Vagina (tissue), 2 donors: ENCODE measurements around the gene HDAC10. TPM values are rescaled to one million over a fixed set of nuclear protein-coding genes. Genes with fewer than 3 reads are reported as not detected.
A peak's percentile ranks its signal among the peaks of the same experiment; 100 is the strongest.

Experiments
- DNase-seq, 2 donors: peaks; one replicate each; pipeline ENCODE4 v3.0.0-alpha.2; 2017; ENCODE audit errors: extremely low spot score in 2 of 2
- H3K27ac ChIP-seq: fragments of 200-600 bp; sonication (generic); one replicate; pipeline ENCODE4 v1.5.1; 2019
- H3K27me3 ChIP-seq: fragments of 200-600 bp; sonication (generic); one replicate; pipeline ENCODE4 v1.5.1; 2019
- H3K36me3 ChIP-seq, 2 donors: fragments of 200-600 bp; sonication (generic); one replicate each; pipeline ENCODE4 v1.5.1; 2017 to 2019
- H3K4me1 ChIP-seq: fragments of 200-600 bp; sonication (generic); one replicate; pipeline ENCODE4 v1.5.1; 2019
- H3K4me3 ChIP-seq, 2 donors: fragments of 200-600 bp; sonication (generic); 1 replicate in 1 of 2; 2 replicates in 1 of 2; pipeline ENCODE4 v1.5.1; 2016 to 2019
- H3K9me3 ChIP-seq: fragments of 200-600 bp; sonication (generic); one replicate; pipeline ENCODE4 v1.5.1; 2019
- CTCF ChIP-seq, 3 experiments: fragments of 450-650 bp in 2 of 3; fragments of 200-600 bp in 1 of 3; sonication (generic) in 1 of 3; IDR thresholded peaks; one replicate each; pipeline ENCODE4 v1.5.1; 2017 to 2019; ENCODE audit warnings: antibody characterized with exemption in 3 of 3, mild to moderate bottlenecking in 2 of 3, moderate library complexity in 2 of 3
- POLR2A ChIP-seq, 2 donors: fragments of 450-650 bp; IDR thresholded peaks; one replicate each; pipeline ENCODE4 v1.6.1; 2017; ENCODE audit warnings: antibody characterized with exemption in 2 of 2, mild to moderate bottlenecking in 2 of 2, moderate library complexity in 2 of 2
- POLR2AphosphoS5 ChIP-seq, 2 donors: sonication (generic); formaldehyde crosslinking; IDR thresholded peaks; one replicate each; pipeline ENCODE4 v1.9.0; 2017; ENCODE audit warnings: antibody characterized with exemption in 2 of 2, mild to moderate bottlenecking in 2 of 2, low read depth in 1 of 2; ENCODE audit not compliant: insufficient read depth in 1 of 2
- intact Hi-C: fragments of 100-400 bp; cut with DNase I; formaldehyde crosslinking; loops from one replicate; pipeline ENCODE4 v1.15.1; 2023
- total RNA-seq: library from RNA; depleted of rRNA; stranded (reverse); fragments of >200 nt; gene quantifications from one replicate; pipeline ENCODE4 v1.2.3, GENCODE V29; 2016

HDAC10 gene
- total RNA-seq, 1 donor from 2014 or later = 29.2 TPM

- Histone ChIP-seq H3K4me3 (peak overlapping the region; percentile 32 to 43), H3K27me3 (no peaks in the 10 kb centered on the region), H3K9me3 (no peaks in the 10 kb centered on the region), H3K4me1 (peaks cover 63% of the 10 kb centered on the region), H3K36me3 (peaks cover 0 to 26% of the 10 kb centered on the region in 2 donors), H3K27ac (peak overlapping the region; percentile 81)
- DNase-seq = no peak
- TF ChIP-seq POLR2A (IDR thresholded peaks at IDR 0.05) = no peak
- TF ChIP-seq POLR2AphosphoS5 (IDR thresholded peaks at IDR 0.05; ENCODE audit: insufficient read depth in 1 of 2, low read depth in 1 of 2) = peak in 1 of 2 donors; percentile 6
- intact Hi-C loops = no loop called here
Observed at GRCh38 chr22:50292643-50293440, 41.8 kb upstream of the HDAC10 start.

- no peak overlapping the region for H3K4me3 ChIP-seq
- no peak for DNase-seq
- intact Hi-C loops = no loop called here
- H3K36me3 ChIP-seq = peaks cover 4 to 50% of the 10 kb centered on the region in 2 donors
- no peaks in the 10 kb centered on the region for H3K27me3 ChIP-seq
- no peak overlapping the region for H3K27ac ChIP-seq
- TF ChIP-seq CTCF (IDR thresholded peaks at IDR 0.05) (no peak), POLR2A (IDR thresholded peaks at IDR 0.05) (no peak), POLR2AphosphoS5 (IDR thresholded peaks at IDR 0.05; ENCODE audit: insufficient read depth in 1 of 2, low read depth in 1 of 2) (no peak)
- H3K9me3 ChIP-seq = no peaks in the 10 kb centered on the region
- peaks cover 37% of the 10 kb centered on the region for H3K4me1 ChIP-seq
Observed at GRCh38 chr22:50289942-50290630, 39.0 kb upstream of the HDAC10 start.

- Histone ChIP-seq H3K36me3 (peaks cover 4 to 53% of the 10 kb centered on the region in 2 donors), H3K27ac (no peak overlapping the region), H3K4me3 (no peak overlapping the region), H3K4me1 (peaks cover 29% of the 10 kb centered on the region), H3K27me3 (no peaks in the 10 kb centered on the region), H3K9me3 (no peaks in the 10 kb centered on the region)
- TF ChIP-seq CTCF (IDR thresholded peaks at IDR 0.05) (no peak), POLR2A (IDR thresholded peaks at IDR 0.05) (no peak), POLR2AphosphoS5 (IDR thresholded peaks at IDR 0.05; ENCODE audit: insufficient read depth in 1 of 2, low read depth in 1 of 2) (no peak)
- intact Hi-C loops = no loop called here
- DNase-seq = no peak
Observed at GRCh38 chr22:50289151-50289941, 38.3 kb upstream of the HDAC10 start.

- H3K27me3 ChIP-seq = no peaks in the 10 kb centered on the region
- intact Hi-C loops = no loop called here
- no peak for TF ChIP-seq POLR2A (IDR thresholded peaks at IDR 0.05)
Observed at GRCh38 chr22:50287731-50288130, 36.7 kb upstream of the HDAC10 start.

GRCh38 chr22:50286701-50287318 lies 35.7 kb upstream of the HDAC10 start:
- TF ChIP-seq CTCF (IDR thresholded peaks at IDR 0.05) = no peak
- TF ChIP-seq POLR2AphosphoS5 (IDR thresholded peaks at IDR 0.05; ENCODE audit: insufficient read depth in 1 of 2, low read depth in 1 of 2) = no peak
- no peak for TF ChIP-seq POLR2A (IDR thresholded peaks at IDR 0.05)
- H3K27me3 ChIP-seq = no peaks in the 10 kb centered on the region
- H3K27ac ChIP-seq = no peak overlapping the region
- peaks cover 4 to 77% of the 10 kb centered on the region in 2 donors for H3K36me3 ChIP-seq
- intact Hi-C loops = no loop called here
- H3K4me3 ChIP-seq = no peak overlapping the region
- no peak for DNase-seq
- no peaks in the 10 kb centered on the region for H3K9me3 ChIP-seq
- peaks cover 16% of the 10 kb centered on the region for H3K4me1 ChIP-seq

More at GRCh38 chr22:50287731-50288130, 36.7 kb upstream of the HDAC10 start:
- Histone ChIP-seq H3K36me3 (peaks cover 4 to 68% of the 10 kb centered on the region in 2 donors), H3K27ac (no peak overlapping the region), H3K9me3 (no peaks in the 10 kb centered on the region), H3K4me1 (peaks cover 16% of the 10 kb centered on the region), H3K4me3 (no peak overlapping the region)
- no peak for DNase-seq
